HG03045 (cell line): Measurements from ENCODE around the gene ATP5PF.
"Not testable (repeated sequence)": the region's sequence is repeated elsewhere in the genome, so short reads cannot be mapped to it uniquely, and the experiment has no call there.

Source experiments
- ATAC-seq: cut with Tn5 transposase; IDR thresholded peaks from one replicate; pipeline ENCODE4 v1.9.1; 2021; ENCODE audit warnings: mild to moderate bottlenecking, moderate library complexity; ENCODE audit not compliant: unreplicated experiment

Gene ATP5PF

GRCh38 chr21:25732091-25732760 is 2.5 kb downstream of the ATP5PF start:
- no peak for ATAC-seq

DNA sequence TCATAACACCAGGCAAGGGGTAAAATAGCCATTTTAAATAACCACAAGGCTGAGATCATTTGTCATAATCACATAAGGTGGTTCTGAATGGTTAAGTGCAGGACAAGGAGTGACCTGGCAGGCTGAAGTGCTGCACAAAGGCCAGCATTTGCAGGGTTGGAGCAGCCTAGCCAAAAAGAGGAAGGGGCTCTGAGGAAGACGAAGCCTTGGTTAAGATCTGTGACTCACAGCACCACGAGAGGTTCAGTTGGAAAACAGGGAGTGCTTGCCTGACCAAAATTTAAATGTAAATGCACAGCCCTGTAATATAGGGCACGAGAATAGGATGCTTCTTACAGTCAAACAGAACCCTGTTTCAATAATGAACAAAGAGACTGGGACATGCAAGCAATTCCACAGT is 12.1 kb downstream of the ATP5PF start:
- ATAC-seq: no peak

GRCh38 chr21:25721987-25722386 is 12.7 kb downstream of the ATP5PF start:
- no peak for ATAC-seq

- ATAC-seq: no peak
Measured at GRCh38 chr21:25717491-25718147, 17.1 kb downstream of the ATP5PF start.

DNA sequence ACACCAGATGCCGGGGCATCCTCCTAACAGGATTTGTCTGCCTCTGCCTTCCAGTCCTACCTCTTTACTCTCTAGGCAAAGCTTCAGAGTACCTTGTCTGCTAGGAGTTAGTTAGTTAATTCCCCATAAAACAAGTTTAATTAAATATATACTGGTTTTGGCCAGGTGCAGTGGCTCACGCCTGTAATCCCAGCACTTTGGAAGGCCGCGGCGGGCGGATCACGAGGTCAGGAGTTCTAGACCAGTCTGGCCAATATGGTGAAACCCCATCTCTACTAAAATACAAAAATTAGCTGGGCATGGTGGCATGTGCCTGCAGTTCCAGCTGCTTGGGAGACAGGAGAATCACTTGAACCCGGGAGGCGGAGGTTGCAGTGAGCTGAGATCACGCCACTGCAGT is 20.6 kb downstream of the ATP5PF start:
- not testable (repeated sequence) for ATAC-seq

DNA sequence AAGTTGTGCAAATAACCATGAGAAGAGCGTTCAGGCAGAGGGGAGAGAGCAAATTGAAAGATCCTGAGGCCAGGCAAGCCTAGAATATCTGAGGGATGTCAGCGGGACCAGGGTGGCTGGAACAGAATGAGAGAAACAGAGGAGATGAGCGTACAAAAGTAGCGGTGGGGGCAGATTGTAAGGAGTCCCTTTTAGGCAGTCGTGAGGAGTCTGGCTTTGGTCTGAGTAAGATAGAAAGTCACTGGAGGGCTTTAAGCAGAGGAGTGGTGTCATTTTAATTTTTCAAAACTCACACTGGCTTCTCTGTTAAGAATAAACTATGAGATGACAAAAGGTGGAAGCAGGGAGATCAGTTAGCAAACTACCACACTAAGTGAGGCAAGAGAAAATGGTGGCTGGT is 24.2 kb downstream of the ATP5PF start:
- no peak for ATAC-seq

DNA sequence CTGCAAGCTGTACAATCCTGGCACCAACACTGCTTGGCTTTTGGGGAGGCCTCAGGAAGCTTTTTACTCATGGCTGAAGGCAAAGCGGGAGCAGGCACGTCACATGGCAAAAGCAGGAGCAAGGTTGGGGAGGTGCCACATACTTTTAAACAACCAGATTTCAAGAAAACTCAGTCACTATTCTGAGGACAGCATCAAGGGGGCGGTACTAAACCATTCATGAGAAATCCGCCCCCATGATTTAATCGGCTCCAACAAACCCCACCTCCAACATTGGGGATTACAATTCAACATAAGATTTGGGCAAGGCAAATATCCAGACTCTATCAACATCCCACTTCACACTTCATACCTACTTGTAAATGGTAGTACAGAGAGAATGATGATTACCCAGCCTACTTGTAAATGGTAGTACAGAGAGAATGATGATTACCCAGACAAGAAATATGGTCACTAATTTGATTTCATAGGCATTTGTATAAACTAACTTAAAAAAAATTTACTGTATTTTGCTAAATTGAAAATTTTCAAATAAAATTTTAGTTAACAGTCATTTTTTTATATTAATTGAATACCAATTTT is 24.9 kb downstream of the ATP5PF start:
- no peak for ATAC-seq

- ATAC-seq: no peak
Measured at GRCh38 chr21:25708467-25709065, 26.1 kb downstream of the ATP5PF start.

DNA sequence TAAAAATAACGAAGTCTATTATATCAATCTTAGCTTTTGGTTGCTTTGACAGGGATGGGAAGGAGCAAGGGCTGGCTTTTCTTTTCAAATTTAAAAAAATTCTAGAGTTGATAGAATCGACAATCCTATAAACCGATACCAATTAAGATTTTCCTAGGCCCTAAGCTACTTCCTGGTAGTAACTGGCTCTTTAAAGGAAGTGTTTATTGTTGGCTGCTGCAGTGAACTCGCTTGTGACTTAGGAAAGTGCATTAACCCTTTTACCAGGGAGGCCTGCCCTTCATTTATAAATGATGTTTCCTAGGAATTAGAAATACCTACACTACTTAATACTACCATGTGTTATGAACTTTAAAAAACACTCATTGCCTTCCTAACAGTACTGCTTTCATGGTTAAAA is 33.2 kb downstream of the ATP5PF start:
- ATAC-seq: no peak

DNA sequence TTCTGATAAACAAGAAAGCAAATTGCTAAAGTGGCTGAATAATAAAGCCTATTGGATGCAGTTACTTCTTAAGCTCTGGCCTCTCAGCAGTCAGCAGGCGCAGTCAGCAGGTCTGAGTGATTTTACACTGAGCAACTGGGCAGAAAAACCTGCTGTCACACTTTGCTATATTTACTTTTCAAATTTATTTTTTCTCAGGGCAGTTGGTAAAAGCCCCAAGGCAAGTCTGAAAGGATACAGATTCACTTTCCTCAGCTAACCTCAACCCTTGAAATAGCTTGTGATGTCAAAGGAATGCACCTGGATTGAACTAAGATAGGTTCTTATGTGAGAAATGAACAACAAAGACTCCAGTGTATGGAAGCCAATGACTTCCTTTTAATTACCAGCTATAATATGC is 34.0 kb downstream of the ATP5PF start:
- no peak for ATAC-seq

DNA sequence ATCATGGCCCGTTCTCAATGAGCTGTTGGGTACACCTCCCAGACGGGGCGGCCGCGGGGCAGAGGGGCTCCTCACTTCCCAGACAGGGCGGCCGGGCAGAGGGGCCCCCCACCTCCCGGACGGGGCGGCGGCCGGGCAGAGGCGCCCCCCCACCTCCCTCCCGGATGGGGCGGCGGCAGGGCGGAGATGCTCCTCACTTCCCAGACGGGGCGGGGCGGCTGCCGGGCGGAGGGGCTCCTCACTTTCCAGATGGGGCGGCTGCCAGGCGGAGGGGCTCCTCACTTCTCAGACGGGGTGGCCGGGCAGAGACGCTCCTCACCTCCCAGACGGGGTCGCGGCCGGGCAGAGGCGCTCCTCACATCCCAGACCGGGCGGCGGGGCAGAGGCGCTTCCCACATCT is 39.2 kb downstream of the ATP5PF start:
- ATAC-seq: not testable (repeated sequence)

- no peak for ATAC-seq
Measured at GRCh38 chr21:25691976-25692375, 42.7 kb downstream of the ATP5PF start.

GRCh38 chr21:25689226-25689625 is 45.5 kb downstream of the ATP5PF start:
- no peak for ATAC-seq

DNA sequence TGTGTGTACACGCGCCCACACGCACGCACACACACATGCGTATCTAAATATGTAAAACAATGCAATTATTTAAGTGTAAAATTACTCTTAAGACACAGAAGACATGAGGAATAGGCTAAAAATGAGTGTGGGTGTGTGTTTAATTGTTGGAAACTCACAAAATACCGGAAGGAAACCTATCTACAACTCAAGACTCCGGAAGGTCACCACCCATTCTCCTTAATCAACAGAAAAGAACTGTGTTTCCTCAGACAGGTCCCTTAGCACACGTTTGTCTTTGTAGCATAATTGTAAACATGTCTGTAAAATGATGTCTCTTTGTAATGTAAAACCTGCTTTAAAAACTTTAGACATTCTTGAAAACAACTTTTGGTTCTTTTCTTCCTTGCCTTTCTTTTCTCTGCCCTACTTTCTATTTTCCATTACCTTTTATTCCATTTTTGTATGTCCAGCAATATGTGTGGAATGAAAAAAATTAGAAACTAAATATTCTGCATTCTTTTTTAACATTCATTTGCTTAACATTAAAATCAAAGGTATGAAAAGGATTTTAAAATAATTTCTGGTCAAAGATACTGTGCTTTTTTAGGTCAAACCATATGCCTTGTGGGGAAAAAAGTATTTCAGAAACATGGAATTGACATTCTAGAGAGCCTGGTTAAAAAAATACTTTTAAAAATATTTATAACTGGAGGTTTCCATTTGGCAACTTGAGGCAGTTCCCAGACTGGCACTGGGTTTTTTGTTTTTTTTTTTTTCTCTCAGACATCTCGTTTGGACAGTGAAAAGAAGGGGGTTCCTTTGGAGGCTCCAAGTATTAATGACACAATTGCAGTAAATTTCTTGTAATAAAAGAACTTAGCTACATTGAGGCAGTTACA is 46.2 kb downstream of the ATP5PF start:
- no peak for ATAC-seq

- no peak for ATAC-seq
Measured at GRCh38 chr21:25687787-25688186, 46.9 kb downstream of the ATP5PF start.

- ATAC-seq: no peak
Measured at GRCh38 chr21:25682382-25682781, 52.3 kb downstream of the ATP5PF start.

DNA sequence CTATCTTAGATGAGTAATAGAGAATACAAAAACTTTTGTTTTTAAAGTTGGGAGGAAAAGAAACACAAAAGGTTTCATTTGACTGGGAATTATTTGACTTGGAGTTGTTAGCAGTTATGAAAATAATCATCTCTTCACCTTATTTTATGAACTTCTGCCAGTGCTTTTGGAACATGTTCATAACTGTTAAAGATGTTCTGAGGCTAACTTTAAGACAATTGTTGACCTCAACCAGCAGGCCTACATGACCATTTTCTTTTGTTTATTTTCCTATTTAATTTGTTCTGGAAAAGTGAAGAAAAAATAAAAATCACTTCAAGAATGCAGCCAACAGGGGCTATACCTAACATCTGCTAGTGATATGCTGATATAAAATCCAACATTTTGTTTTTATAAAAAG is 58.3 kb downstream of the ATP5PF start:
- ATAC-seq: no peak
